ENCODE data around the gene CENPP.
A peak's percentile ranks its signal among the peaks of the same experiment; 100 is the strongest.

The CENPP gene

GRCh38 chr9:92325269-92325990 lies at the start of gene CENPP, which contains the start of gene NOL8:
Gene CENPP (plus strand): TSS chr9:92325953.
Gene NOL8 (minus strand): TSS chr9:92325350. CDS start chr9:92324161, 1,189 bp downstream.
- DNase-seq = peak; percentile 81
- peak; percentile 94 for ATAC-seq

GRCh38 chr9:92276331-92277032 lies 49.3 kb upstream of the CENPP start:
- peak; percentile 72 for ATAC-seq

GRCh38 chr9:92278110-92278509 lies 47.6 kb upstream of the CENPP start:
- ATAC-seq (no peak), DNase-seq (no peak)

More at GRCh38 chr9:92276331-92277032, 49.3 kb upstream of the CENPP start:
- DNase-seq = no peak

- DNase-seq = no peak
- no peak for ATAC-seq
Measured at GRCh38 chr9:92279302-92279701, 46.5 kb upstream of the CENPP start.

- ATAC-seq (no peak), DNase-seq (no peak)
Measured at GRCh38 chr9:92289708-92290390, 35.9 kb upstream of the CENPP start.

GRCh38 chr9:92290785-92291429 lies 34.8 kb upstream of the CENPP start:
- ATAC-seq = no peak
- DNase-seq = no peak

GRCh38 chr9:92291577-92291976 lies 34.2 kb upstream of the CENPP start:
- DNase-seq = no peak
- no peak for ATAC-seq

GRCh38 chr9:92292338-92293074 lies 33.2 kb upstream of the CENPP start:
- DNase-seq = no peak
- ATAC-seq = no peak

- no peak for ATAC-seq
- no peak for DNase-seq
Measured at GRCh38 chr9:92293075-92293354, 32.7 kb upstream of the CENPP start.

GRCh38 chr9:92293452-92294296 lies 32.1 kb upstream of the CENPP start, which contains the start of gene IARS1:
Gene IARS1 (minus strand): TSS chr9:92293697. CDS start chr9:92289419, 4,278 bp downstream.
- peak; percentile 99 for DNase-seq
- ATAC-seq = peak; percentile 97

- peak; percentile 19 for DNase-seq
- no peak for ATAC-seq
Measured at GRCh38 chr9:92294297-92294676, 31.5 kb upstream of the CENPP start.

GRCh38 chr9:92295240-92295790 lies 30.4 kb upstream of the CENPP start:
- DNase-seq (no peak), ATAC-seq (no peak)

GRCh38 chr9:92295827-92296258 lies 29.9 kb upstream of the CENPP start:
- ATAC-seq = no peak
- no peak for DNase-seq

- ATAC-seq (no peak), DNase-seq (no peak)
Measured at GRCh38 chr9:92297611-92298010, 28.1 kb upstream of the CENPP start.

GRCh38 chr9:92298036-92298435 lies 27.7 kb upstream of the CENPP start:
- ATAC-seq (no peak), DNase-seq (no peak)

GRCh38 chr9:92299116-92299515 lies 26.6 kb upstream of the CENPP start:
- no peak for ATAC-seq
- DNase-seq = no peak

GRCh38 chr9:92300936-92301335 lies 24.8 kb upstream of the CENPP start:
- DNase-seq = no peak
- ATAC-seq = no peak

GRCh38 chr9:92308893-92309292 lies 16.9 kb upstream of the CENPP start:
- no peak for ATAC-seq
- no peak for DNase-seq

GRCh38 chr9:92310562-92310961 lies 15.2 kb upstream of the CENPP start:
- no peak for ATAC-seq
- DNase-seq = no peak

- ATAC-seq (no peak), DNase-seq (no peak)
Measured at GRCh38 chr9:92312887-92313623, 12.7 kb upstream of the CENPP start.
